ENCODE results near the gene SFMBT2.

The SFMBT2 gene

GRCh38 chr10:7377614-7378248 is 33.1 kb downstream of the SFMBT2 start:
- no peak for TF ChIP-seq ZFX (IDR thresholded peaks at IDR 0.05; ENCODE audit: borderline replicate concordance)
- no peak for TF ChIP-seq CTCF (IDR thresholded peaks at IDR 0.05)
- H3K27ac ChIP-seq, result no peak overlapping the region

GRCh38 chr10:7374795-7375194 is 36.0 kb downstream of the SFMBT2 start:
- no peak overlapping the region for H3K27ac ChIP-seq
- TF ChIP-seq ZFX (IDR thresholded peaks at IDR 0.05; ENCODE audit: borderline replicate concordance), result no peak
- no peak for TF ChIP-seq CTCF (IDR thresholded peaks at IDR 0.05)

DNA sequence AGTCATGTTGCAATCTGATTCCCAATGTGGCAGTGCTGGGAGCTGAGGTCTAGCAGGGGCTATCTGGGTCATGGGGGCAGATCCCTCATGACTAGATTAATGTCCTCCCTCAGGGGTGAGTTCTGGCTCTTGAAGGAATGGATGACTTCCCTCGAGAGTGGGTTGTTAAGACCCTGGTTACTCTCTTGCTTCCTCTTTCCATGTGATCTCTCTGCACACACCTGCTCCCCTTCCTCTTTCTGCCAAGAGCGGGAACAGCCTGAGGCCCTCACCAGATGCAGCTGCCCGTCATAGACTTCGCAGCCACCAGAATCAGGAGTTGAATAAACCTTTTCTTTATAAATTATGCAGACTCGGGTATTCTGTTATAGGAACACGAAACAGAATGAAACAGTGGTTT is 37.8 kb downstream of the SFMBT2 start:
- H3K27ac ChIP-seq, result no peak overlapping the region
- TF ChIP-seq ZFX (IDR thresholded peaks at IDR 0.05; ENCODE audit: borderline replicate concordance), result no peak
- no peak for TF ChIP-seq CTCF (IDR thresholded peaks at IDR 0.05)

DNA sequence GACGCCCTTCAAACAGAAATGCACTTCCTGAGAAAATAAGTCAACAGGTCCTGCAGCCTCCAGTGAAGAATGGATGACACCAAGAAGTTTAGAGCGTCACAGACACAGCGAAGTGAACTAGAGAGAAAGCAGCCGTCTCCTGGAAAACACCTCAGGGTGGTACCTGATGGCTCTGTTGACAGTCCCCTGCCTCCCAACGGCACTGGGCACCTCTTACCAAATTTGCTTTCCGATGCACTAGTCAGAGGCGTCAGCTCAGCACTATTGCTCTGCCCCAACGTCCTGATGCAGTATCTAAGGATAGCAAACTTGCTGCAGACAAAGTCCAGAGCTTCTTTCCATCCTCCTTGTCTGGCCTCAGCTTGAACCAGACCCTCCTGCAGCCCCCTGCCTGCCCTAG is 38.3 kb downstream of the SFMBT2 start:
- TF ChIP-seq CTCF (IDR thresholded peaks at IDR 0.05), result no peak
- no peak for TF ChIP-seq ZFX (IDR thresholded peaks at IDR 0.05; ENCODE audit: borderline replicate concordance)
- no peak overlapping the region for H3K27ac ChIP-seq

DNA sequence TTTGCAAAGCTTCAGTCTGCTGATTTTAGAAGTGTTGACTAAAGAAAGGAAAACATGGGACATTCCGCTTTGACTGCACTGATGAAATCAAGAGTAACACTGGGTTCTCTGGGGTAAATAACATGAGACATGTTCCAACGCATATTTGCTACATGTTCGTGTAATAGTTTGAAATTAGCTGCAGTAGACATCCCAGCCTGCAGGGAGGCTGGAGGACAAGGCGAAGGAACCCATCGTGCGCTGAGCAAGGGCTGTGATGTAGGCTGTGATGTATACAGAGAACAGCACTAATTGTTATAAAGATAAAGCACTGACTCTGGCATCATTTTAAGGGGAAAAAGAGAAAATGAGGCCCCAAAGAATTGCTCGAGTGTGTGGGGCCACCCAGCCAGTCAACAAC is 40.3 kb downstream of the SFMBT2 start:
- TF ChIP-seq CTCF (IDR thresholded peaks at IDR 0.05), result no peak
- no peak for TF ChIP-seq ZFX (IDR thresholded peaks at IDR 0.05; ENCODE audit: borderline replicate concordance)
- H3K27ac ChIP-seq, result no peak overlapping the region

DNA sequence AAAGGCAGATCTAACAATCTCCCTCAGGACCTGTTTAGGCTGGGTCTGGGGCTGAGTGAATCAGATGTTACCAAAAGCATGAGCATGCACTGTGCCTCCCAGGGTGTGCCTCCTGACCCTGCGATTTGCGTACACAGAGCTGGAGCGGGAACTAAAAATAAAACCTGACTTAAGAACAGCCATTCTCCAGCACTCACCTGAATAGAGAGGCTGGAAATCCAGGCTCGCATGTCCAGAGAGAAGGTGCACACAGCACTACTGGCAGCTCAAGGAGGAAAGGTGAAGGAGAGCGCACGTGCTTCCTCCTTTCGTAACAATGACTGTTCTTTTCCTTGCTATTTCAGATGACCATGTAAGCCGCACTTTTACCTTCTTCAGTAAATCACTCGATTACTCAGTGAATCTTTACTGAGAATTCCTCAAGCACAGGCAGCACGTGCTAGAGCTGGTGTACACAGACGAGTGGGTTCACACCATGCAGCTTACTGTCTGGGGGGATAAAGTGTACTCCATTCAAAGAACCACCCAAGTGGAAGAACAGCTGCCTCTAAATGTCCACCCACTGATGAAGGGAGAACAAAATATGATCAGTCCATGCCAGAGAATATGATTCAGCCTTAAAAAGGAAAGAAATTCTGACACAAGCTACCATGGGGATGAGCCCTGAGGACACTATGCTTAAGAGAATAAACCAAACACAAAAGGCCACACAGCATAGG is 45.6 kb downstream of the SFMBT2 start:
- no peak for TF ChIP-seq CTCF (IDR thresholded peaks at IDR 0.05)
- no peak for TF ChIP-seq ZFX (IDR thresholded peaks at IDR 0.05; ENCODE audit: borderline replicate concordance)
- H3K27ac ChIP-seq, result no peak overlapping the region

- no peak overlapping the region for H3K27ac ChIP-seq
These were observed 46.4 kb downstream of the SFMBT2 start for GRCh38 chr10:7364474-7364873.

More at GRCh38 chr10:7364474-7364873, 46.4 kb downstream of the SFMBT2 start:
- TF ChIP-seq ZFX (IDR thresholded peaks at IDR 0.05; ENCODE audit: borderline replicate concordance) (no peak), CTCF (IDR thresholded peaks at IDR 0.05) (no peak)
